ENCODE data around the gene EXOC3L2.
"Not testable (repeated sequence)": the region's sequence is repeated elsewhere in the genome, so short reads cannot be mapped to it uniquely, and the experiment has no call there.

The EXOC3L2 gene

DNA sequence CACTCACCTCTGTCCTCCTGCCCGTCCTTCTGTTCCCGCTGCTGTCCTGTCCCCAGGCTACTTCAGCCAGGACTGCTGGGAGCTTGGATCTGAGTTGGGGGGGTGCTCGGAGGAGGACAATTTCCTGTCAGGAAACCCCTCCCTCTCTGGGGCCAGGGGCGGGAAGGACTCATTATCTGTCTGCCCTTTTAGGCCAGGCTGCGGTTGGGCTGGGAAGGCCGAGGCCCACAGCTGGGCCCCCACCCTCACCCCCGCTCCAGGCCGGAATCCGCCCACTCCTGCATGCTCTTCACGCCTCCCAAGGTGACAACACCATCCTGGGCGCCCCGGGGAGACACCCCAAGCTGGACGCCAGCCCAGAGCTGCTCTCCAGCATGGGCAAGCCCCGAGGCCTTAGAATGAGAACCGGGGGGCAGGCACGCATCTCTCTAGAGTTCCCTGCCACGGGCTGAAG lies at the start of gene EXOC3L2:
Gene EXOC3L2, minus strand, starts transcription at position 74 of the 454 bp plus-strand sequence. CDS start 6,362 bp downstream, outside the sequence.
- DNase-seq (ENCODE audit: extremely low read depth in 1 of 2, low read depth in 1 of 2), result no peak

DNA sequence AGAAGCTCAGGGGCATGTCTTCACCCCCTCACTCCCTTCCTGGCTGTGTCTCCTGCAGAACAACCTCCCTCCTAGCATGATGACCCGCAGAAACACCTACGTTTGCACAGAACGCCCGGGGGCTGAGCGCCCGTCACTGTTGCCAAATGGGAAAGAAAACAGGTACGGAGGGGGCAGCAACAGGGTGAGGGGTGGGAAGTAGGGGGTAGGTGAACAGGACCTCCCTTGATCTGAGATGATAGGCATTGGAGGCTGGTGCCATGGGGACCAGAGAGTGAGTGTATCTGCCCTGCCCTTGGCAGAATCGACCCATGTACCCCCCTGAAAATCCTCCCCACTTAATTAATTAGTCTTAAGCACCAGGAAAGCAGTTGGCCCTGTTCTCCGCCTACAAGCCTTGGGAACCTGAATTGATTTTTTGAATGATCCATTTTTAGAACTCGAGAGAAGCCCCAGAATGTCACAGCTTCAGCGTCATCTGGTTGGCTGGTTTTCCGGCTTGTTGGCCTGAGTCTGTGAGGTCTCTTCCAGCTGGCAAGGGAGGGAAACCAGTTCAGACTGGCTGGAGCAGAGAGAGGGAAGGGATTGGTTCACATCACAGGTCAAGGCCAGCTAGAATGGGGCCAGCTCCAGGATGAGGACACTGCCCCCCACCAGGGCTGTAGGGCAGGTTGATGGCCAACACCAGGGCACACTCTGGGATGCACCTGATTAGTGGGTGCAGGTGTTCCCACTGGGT lies 49.3 kb upstream of the EXOC3L2 start:
- DNase-seq (ENCODE audit: extremely low read depth in 1 of 2, low read depth in 1 of 2), result no peak

GRCh38 chr19:45293682-45294081 lies 48.5 kb upstream of the EXOC3L2 start:
- peak in 1 of 2 donors; percentile 40 for DNase-seq (ENCODE audit: extremely low read depth in 1 of 2, low read depth in 1 of 2)

GRCh38 chr19:45291834-45292233 lies 46.6 kb upstream of the EXOC3L2 start:
- DNase-seq (ENCODE audit: extremely low read depth in 1 of 2, low read depth in 1 of 2), result no peak

DNA sequence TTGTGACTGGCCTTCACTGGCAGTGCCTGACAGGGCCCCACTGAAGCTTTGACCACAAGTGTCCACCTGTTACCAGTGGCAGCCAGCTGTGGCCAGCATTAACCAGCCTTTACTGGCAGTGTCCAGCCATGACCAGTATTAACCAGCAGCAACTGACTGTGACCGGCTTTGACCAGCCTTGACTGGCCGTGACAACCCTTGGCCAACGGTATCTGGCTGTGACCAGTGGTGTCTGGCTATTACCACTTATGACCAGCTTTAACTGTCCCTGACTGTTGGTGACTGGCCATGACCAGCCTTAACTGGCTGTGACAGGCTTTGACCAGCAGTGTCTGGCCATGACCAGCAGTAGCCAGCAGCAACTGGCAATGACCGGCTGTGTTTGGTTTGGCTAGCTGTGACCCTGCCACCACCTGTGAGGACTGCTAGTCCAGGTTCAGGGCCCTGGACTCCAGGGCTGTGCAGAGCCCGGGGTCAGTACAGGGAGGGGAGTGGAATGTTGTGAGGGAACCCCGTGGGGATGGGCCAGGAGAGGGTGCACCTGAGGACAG lies 45.2 kb upstream of the EXOC3L2 start:
- DNase-seq (ENCODE audit: extremely low read depth in 1 of 2, low read depth in 1 of 2), result no peak

DNA sequence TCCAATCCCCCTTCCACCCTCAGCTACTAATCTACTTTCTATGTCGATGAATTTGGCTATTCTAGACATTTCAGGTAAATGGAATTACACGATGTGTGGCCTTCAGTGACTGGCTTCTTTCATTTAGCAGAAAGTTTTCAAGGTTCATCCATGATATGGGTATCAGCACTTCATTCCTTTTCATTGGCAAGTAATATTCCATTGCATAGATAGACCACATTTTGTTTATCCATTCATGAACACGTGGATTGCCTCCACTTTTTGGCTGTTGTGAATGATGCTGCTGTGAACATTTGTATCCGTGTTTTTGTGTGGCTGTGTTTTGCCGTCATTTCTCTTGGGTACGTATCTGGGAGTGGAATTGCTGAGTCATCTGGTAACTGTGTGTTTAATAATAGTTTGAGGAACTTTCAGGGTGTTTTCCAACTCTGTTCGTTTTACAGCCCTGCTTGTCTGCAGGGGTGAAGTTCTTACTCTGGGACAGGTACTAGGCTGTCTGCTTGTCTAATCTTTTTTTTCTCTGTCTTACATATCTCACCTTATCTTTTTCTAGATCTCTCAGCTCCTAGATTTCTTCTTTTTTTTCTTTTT lies 38.3 kb upstream of the EXOC3L2 start:
- DNase-seq (ENCODE audit: extremely low read depth in 1 of 2, low read depth in 1 of 2), result no peak

GRCh38 chr19:45280471-45280961 lies 35.3 kb upstream of the EXOC3L2 start:
- no peak for DNase-seq (ENCODE audit: extremely low read depth in 1 of 2, low read depth in 1 of 2)

- DNase-seq (ENCODE audit: extremely low read depth in 1 of 2, low read depth in 1 of 2), result no peak
Observed at GRCh38 chr19:45279587-45280192, 34.5 kb upstream of the EXOC3L2 start.

DNA sequence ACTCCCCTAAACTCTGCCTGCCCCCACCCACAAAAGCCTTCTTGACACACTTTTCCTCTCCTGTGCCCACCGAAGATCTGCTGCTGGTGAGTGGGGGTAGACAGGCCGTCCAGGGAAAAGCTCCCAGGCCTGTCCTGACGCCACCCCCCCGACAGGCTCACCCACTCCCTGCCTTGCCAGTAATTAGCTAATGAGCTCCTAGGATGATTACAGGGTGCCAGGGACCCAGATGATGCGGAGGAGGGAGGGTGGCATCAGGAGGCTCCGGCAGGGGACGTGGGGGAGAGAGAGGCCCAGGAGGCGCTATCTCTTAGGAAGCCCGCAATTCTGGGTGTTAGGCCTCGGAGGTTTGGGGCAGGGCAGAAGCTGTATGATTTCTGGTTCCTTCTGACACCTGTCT lies 32.9 kb upstream of the EXOC3L2 start:
- DNase-seq (ENCODE audit: extremely low read depth in 1 of 2, low read depth in 1 of 2), result no peak

- DNase-seq (ENCODE audit: extremely low read depth in 1 of 2, low read depth in 1 of 2), result no peak
Observed at GRCh38 chr19:45276284-45276687, 31.1 kb upstream of the EXOC3L2 start.

DNA sequence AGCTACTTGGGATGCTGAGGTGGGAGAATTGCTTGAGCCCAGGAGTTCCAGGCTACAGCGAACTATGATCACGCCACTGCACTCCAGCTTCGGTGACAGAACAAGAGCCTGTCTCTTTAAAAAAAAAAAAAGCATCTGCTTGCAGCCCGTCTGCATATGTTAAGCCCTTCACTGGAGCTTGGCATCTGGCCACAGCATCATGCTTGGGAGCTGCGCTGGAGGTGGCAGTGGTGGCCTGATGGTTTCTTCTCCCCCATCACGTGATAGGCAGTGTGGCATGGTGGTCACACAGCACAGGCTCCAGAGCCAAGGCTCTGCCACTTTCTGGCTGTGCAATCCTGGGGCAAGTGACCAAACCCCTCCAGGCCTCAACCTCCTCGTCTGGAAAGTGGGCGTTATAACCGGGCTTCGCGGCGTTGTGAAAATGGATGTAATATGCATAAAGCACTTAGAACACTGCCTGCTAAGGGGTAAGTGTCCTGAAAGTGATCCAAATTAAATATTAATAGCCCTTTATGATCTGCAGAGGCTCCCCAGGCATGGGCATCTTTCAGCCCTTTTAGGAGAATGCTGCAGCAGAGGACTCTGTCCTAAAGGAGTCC lies 30.3 kb upstream of the EXOC3L2 start:
- no peak for DNase-seq (ENCODE audit: extremely low read depth in 1 of 2, low read depth in 1 of 2)

GRCh38 chr19:45273521-45273855 lies 28.3 kb upstream of the EXOC3L2 start:
- DNase-seq (ENCODE audit: extremely low read depth in 1 of 2, low read depth in 1 of 2), result no peak

GRCh38 chr19:45271735-45272108 lies 26.5 kb upstream of the EXOC3L2 start:
- no peak for DNase-seq (ENCODE audit: extremely low read depth in 1 of 2, low read depth in 1 of 2)

DNA sequence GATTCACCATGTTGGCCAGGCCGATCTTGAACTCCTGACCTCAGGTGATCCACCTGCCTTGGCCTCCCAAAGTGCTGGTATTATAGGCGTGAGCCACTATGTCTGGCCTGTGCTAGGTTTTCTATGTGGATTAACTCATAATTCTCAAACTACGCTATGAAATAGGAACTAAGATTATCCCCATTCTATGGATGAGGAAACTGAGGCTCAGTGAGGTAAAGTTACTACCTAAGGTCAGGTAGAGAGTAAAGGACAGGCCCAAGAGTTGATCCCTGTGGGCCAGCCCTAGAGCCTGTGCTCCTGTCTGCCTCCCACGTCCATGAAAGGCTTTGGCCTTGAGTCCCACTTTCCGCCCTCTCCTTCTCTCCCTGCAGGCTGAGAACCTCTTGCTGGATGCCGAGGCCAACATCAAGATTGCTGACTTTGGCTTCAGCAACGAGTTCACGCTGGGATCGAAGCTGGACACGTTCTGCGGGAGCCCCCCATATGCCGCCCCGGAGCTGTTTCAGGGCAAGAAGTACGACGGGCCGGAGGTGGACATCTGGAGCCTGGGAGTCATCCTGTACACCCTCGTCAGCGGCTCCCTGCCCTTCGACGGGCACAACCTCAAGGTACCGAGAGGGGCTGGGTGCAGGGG lies 26.0 kb upstream of the EXOC3L2 start:
- no peak for DNase-seq (ENCODE audit: extremely low read depth in 1 of 2, low read depth in 1 of 2)

GRCh38 chr19:45269939-45270338 lies 24.7 kb upstream of the EXOC3L2 start:
- not testable (repeated sequence) for DNase-seq (ENCODE audit: extremely low read depth in 1 of 2, low read depth in 1 of 2)

GRCh38 chr19:45267296-45267695 lies 22.1 kb upstream of the EXOC3L2 start:
- DNase-seq (ENCODE audit: extremely low read depth in 1 of 2, low read depth in 1 of 2), result no peak

DNA sequence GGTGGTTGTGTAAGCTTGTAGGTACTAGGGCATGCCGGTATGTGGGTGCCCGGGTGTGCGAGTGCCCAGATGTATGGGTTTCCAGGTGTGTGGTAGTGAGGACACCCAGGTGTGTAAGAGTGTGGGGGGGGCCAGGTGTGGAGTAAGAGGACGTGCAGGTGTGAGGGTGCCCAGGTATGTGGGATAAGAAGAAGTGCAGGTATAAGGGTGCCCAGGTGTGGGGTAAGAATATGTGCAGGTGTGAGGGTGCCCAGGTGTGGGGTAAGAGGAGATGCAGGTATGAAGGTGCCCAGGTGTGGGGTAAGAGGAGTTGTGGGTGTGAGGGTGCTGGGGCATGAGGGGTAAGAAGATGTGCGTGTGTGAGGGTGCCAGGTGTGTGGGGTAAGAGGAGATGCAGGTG lies 20.2 kb upstream of the EXOC3L2 start:
- DNase-seq (ENCODE audit: extremely low read depth in 1 of 2, low read depth in 1 of 2), result no peak

- no peak for DNase-seq (ENCODE audit: extremely low read depth in 1 of 2, low read depth in 1 of 2)
Observed at GRCh38 chr19:45264781-45265317, 19.6 kb upstream of the EXOC3L2 start.

GRCh38 chr19:45263013-45263412 lies 17.8 kb upstream of the EXOC3L2 start:
- DNase-seq (ENCODE audit: extremely low read depth in 1 of 2, low read depth in 1 of 2), result no peak

DNA sequence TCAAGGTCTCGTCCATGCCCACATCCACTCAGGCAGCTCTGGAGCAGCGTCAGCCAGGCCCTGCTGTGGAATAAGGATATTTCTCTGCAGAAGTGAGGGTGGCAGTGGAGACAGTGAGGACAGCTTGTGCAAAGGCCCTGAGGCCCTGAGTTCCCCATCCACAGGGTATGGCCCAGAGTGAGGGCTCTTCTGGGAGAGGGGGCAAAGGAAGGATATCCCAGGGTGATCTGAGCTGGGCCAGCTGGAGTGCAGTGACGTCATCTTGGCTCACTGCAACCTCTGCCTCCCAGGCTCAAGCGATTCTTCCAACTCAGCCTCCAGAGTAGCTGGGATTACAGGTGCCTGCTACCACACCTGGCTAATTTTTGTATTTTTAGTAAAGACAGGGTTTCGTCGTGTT lies 17.4 kb upstream of the EXOC3L2 start:
- no peak for DNase-seq (ENCODE audit: extremely low read depth in 1 of 2, low read depth in 1 of 2)

GRCh38 chr19:45258862-45259261 lies 13.7 kb upstream of the EXOC3L2 start:
- DNase-seq (ENCODE audit: extremely low read depth in 1 of 2, low read depth in 1 of 2), result no peak
